ENCODE data around the gene GOLGA1.
"Not testable (repeated sequence)": the region's sequence is repeated elsewhere in the genome, so short reads cannot be mapped to it uniquely, and the experiment has no call there.

Gene GOLGA1

GRCh38 chr9:124857533-124858162 is 83.2 kb downstream of the GOLGA1 start:
- DNase-seq (ENCODE audit: low spot score): no peak

- DNase-seq (ENCODE audit: low spot score): peak; percentile 77
These were observed 84.7 kb downstream of the GOLGA1 start for GRCh38 chr9:124855944-124856765.

DNA sequence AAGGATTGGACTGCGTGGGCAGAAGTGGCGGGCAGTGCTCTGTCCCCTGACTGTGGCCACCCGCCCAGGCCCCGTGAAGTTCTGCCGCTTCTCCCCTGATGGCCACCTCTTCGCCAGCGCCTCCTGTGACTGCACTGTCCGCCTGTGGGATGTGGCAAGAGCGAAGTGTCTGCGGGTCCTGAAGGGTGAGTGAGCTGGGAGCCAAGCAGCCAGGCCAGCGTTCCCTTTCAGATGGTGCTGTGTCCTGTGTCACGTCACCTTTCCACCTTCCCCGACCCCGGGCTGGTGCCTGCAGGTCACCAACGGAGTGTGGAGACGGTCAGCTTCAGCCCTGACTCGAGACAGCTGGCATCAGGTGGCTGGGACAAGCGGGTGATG is 85.3 kb downstream of the GOLGA1 start:
- no peak for DNase-seq (ENCODE audit: low spot score)

DNA sequence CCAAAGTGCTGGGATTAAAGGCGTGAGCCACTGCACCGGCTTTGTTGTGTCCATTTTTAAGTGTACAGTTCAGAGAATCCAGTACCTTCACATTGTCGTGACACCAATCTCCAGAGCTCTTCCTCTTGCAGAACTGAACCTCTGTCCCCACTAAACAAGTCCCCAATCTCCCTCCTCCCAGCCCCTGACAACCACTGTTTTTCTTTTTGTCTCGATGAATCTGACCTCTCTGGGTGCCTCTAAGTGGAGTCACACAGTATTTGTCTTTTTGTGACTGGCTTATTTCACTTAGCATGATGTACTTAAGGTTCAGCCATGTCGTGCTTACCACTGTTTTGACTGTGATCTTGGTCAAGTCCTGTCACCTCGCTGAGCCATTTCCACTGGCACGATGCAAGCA is 86.1 kb downstream of the GOLGA1 start:
- no peak for DNase-seq (ENCODE audit: low spot score)

GRCh38 chr9:124854161-124854560 is 86.7 kb downstream of the GOLGA1 start:
- no peak for DNase-seq (ENCODE audit: low spot score)

GRCh38 chr9:124853605-124854143 is 87.2 kb downstream of the GOLGA1 start:
- no peak for DNase-seq (ENCODE audit: low spot score)

- peak; percentile 92 for DNase-seq (ENCODE audit: low spot score)
These were observed 87.9 kb downstream of the GOLGA1 start, which contains the start of gene WDR38 for GRCh38 chr9:124852829-124853531. Gene WDR38 (plus strand): TSS chr9:124853460. CDS start chr9:124853532, 72 bp downstream.

DNA sequence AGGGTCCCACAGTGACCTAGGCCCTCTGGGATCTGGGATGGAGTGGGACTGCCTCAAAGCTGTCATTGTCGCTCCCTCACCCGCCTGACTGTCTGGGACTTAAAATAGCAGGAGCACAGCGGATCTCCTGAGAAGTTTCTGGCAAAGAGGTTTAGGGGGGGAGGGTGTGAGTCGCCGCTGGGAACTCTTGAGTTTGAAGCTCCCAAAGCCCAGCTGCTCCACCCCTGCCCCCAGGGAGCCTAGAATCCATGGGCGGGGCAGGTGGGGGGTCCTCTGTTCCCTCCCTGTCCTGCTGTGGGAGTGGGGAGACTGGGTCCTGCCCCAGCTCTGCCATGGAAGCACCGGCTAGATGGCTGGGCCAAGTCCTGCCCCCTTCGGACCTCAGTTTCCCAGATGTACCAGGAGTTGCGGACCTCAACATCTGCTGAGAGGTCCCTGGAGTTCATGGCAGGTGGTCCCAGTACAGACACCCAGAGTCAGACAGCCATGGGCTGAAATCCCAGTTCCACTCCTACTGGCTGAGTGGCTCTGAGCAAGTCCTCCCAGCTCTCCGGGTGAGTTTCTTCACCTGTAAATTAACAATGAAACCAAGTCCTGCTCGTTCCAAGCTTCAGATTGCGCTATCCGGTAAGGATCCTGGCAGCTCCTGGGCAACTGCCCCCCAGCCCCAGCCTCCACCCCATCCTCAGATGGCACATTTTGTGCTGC is 88.6 kb downstream of the GOLGA1 start:
- DNase-seq (ENCODE audit: low spot score): no peak

DNA sequence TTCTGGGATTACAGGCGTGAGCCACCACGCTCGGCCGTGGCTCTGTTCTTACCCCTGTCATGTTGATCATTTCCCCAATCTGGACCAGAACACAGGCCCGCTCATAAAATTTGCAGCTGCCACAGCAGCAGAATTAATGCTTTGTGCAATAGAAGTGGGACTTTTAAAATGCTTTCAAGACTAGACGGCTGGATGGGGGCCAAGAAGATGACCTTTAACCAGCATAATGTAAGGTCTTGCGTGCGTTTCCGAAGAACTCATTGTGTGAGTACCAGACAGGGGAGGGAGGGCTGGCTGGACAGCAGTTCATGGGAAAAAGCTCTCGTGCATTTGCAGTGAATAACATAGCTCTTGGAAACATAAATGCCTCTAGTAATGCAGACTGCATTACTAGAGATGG is 91.1 kb downstream of the GOLGA1 start:
- no peak for DNase-seq (ENCODE audit: low spot score)

DNA sequence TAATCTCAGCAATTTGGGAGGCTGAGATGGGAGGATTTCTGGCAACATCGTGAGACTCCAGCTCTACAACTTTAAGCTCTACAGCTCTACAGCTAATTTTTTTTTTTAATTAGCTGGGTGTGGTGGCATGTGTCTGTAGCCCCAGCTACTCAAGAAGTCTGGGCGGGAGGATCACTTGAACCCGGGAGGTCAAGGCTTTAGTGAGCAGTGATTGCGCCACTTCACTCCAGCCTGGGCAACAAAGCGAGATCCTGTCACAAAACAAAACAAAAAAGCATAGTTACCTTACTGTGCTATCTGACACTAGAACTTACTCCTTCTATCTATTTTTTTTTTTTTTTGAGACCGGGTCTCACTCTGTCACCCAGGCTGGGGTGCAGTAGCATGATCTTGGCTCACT is 93.9 kb downstream of the GOLGA1 start:
- DNase-seq (ENCODE audit: low spot score): no peak

DNA sequence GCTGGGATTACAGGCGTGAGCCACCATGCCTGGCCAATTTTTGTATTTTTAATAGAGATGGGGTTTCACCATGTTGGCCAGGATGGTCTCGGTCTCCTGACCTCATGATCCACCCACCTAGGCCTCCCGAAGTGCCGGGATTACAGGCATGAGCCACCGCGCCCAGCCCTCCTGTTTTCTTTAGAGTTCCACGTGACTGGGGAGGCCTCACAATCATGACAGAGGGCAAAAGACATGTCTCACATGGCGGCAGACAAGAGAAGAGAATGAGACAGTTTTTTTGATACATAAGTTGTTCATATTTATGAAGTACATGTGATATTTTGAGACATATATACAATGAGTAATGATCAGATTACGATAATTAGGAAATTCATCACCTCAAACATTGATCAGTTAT is 94.4 kb downstream of the GOLGA1 start:
- DNase-seq (ENCODE audit: low spot score): not testable (repeated sequence)

DNA sequence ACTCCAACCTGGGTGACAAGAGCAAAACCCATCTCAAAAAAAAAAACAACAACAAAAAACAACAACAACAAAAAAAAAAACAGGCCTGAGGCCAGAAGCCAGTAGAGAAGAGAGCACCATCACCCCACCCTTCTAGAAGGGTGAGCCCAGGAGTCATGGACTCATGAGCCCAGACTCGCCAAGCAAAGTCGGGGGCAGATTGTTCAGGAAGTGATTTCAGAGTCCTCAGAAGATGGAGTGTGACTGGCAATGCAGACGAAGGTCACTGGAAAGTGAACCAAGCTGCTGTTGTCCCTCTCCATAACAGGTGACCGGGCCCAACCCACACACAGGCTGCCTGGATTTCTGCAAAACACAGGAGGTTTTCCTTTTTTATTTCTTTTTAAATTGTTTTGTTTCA is 96.6 kb downstream of the GOLGA1 start:
- no peak for DNase-seq (ENCODE audit: low spot score)

GRCh38 chr9:124843456-124844034 is 97.3 kb downstream of the GOLGA1 start:
- no peak for DNase-seq (ENCODE audit: low spot score)

GRCh38 chr9:124841075-124841821 is 99.6 kb downstream of the GOLGA1 start:
- DNase-seq (ENCODE audit: low spot score): no peak

- peak; percentile 58 for DNase-seq (ENCODE audit: low spot score)
These were observed 100.5 kb downstream of the GOLGA1 start for GRCh38 chr9:124840300-124840833.

DNA sequence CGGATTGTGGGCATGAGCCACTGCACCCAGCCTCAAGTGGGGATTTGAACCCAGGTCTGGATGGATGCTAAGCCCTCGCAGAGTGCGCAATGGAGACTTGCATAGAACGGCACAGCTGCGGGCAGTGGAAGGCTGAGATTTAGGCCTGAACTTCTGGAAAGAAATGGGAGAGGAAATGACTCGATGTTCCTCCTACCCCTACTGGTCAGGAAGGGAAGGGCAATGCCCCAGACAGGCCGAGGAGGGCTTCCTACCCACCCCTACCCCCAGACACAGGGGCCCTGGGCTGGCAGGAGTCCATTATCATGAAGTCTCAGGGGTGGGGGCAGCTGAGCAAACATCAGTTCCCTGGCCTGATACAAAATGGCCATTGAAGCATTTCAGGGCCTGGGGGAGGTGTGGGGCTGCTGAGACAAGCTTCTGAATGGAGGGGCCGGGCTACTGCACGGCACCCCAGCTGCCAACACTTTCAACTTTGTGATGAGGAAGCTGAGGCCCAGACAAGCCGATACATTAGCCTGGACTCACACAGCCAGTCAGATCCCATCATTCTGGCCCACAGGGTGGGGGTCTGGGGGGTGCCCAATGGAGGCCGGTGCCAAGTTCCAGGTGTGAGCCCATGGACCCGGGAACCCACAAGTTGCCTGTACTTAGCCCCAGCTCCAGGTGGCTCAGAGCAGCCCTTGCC is 101.1 kb downstream of the GOLGA1 start:
- peak; percentile 85 for DNase-seq (ENCODE audit: low spot score)

DNA sequence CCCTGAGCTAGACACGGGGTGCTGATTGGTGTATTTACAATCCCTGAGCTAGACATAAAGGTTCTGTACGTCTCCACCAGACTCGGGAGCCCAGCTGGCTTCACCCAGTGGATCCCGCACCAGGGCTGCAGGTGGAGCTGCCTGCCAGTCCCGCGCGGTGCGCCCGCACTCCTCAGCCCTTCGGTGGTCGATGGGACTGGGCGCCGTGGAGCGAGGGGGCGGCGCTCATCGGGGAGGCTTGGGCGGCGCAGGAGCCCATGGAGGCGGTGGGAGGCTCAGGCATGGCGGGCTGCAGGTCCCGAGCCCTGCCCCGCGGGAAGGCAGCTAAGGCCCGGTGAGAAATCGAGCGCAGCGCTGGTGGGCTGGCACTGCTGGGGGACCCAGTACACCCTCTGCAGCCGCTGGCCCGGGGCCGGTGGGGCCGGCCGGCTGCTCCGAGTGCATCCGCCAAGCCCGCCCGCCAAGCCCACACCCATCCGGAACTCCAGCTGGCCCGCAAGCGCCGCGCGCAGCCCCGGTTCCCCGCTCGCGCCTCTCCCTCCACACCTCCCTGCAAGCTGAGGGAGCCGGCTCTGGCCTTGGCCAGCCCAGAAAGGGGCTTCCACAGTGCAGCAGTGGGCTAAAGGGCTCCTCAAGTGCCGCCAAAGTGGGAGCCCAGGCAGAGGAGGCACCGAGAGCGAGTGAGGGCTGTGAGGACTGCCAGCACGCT is 102.2 kb downstream of the GOLGA1 start:
- not testable (repeated sequence) for DNase-seq (ENCODE audit: low spot score)

DNA sequence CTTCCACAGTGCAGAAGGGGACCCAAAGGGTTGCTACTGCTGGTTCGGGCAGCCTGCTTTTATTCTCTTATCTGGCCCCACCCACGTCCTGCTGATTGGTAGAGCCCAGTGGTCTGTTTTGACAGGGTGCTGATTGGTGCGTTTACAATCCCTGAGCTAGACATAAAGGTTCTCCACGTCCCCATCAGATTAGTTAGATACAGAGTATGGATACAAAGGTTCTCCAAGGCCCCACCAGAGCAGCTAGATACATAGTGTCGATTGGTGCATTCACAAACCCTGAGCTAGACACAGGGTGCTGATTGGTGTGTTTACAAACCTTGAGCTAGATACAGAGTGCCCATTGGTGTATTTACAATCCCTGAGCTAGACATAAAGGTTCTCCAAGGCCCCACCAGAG is 102.8 kb downstream of the GOLGA1 start:
- DNase-seq (ENCODE audit: low spot score): not testable (repeated sequence)

DNA sequence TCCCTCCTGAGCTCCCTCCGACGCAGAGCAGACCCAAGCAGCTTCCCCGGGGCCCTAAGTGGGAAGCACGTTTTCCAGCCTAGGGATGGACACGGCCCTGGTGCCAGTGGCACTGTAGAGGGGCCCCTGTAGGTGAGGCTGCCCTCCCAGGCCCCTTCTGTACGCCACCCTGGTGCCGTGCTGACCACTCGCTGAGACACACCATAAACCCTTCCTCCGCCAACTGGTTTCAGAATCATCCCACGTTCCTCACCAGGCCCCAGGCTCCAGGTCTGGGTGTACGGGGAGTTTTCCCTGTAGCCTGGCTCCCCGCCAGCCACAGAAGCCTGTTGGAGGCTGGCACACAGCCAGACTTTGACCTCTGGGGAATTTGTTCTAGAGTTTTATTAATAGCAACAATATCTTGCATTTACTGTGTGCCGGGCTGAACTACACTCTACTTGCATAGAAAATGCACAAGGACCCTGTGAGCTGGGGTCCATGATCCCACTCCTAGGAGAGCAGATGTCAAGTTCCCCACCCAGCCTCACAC is 105.8 kb downstream of the GOLGA1 start:
- DNase-seq (ENCODE audit: low spot score): no peak

Data from iPS-NIHi11 (cell line).